Endothelial cell of umbilical vein (primary cell): Measurements from ENCODE around the gene C12orf50. TPM values are rescaled to one million over a fixed set of nuclear protein-coding genes. Genes with fewer than 3 reads are reported as not detected.

ENCODE experiments used
- polyA plus RNA-seq, 4 experiments: library from polyadenylated mRNA; depleted of rRNA in 3 of 4; stranded (reverse) in 3 of 4; unstranded in 1 of 4; fragments of >200 nt; gene quantifications; 2 replicates each; pipeline versions ENCODE4 v1.2.1 to v1.2.3, GENCODE V29; 2011 to 2012; ENCODE audit warnings: missing spikeins in 1 of 4
- small RNA-seq: library from RNA; depleted of rRNA; stranded (forward); fragments of <200 nt; gene quantifications from one replicate; pipeline ENCODE3, GENCODE V24; 2012; ENCODE audit warnings: low replicate concordance, low read depth; ENCODE audit not compliant: insufficient read depth, insufficient read length
- total RNA-seq: library from RNA; stranded (reverse); gene quantifications from 2 replicates; pipeline ENCODE4 v1.2.3, GENCODE V29; 2021

The C12orf50 gene
- total and polyA plus RNA-seq, 2 donors (not counting 3 experiments of a cell fraction or from before 2014, with no cell fraction given) = 0.31 TPM; not detected in 1

Small RNAs within 50 kb of the gene (small RNA-seq; reads per million reads assigned to genes)
- gene RNA5SP364 = not detected

Other genes starting within 250 kb of the C12orf50 start
- gene CEP290, start 112.7 kb upstream of the C12orf50 start, total RNA-seq = 16.5 and 19.1 TPM in 2 replicates
- 2.2 and 3.9 TPM in 2 replicates for gene CEP290, start 112.7 kb upstream of the C12orf50 start, polyA plus RNA-seq
- 34.5 and 36.5 TPM in 2 replicates for gene TMTC3, start 112.9 kb upstream of the C12orf50 start, total RNA-seq
- 6.5 and 7.8 TPM in 2 replicates for gene TMTC3, start 112.9 kb upstream of the C12orf50 start, polyA plus RNA-seq